Measurements from ENCODE around the gene NPNT. TPM values are rescaled to one million over a fixed set of nuclear protein-coding genes. Genes with fewer than 3 reads are reported as not detected.

The NPNT gene
- total RNA-seq, 3 donors from 2014 or later: 0.08 to 0.26 (median 0.14) TPM

- ATAC-seq (no peak), DNase-seq (no peak)
- Mint-ChIP-seq H3K9me3 (no peaks in the 10 kb centered on the region), H3K4me1 (ENCODE audit: low read depth) (peaks cover 4% of the 10 kb centered on the region), H3K36me3 (ENCODE audit: insufficient read depth) (no peaks in the 10 kb centered on the region), H3K4me3 (no peak overlapping the region), H3K27me3 (ENCODE audit: low read depth) (peaks cover 53% of the 10 kb centered on the region)
Measured at GRCh38 chr4:105896461-105896942, 1.2 kb downstream of the NPNT start.

- peaks cover 53% of the 10 kb centered on the region for H3K27me3 Mint-ChIP-seq (ENCODE audit: low read depth)
- peaks cover 4% of the 10 kb centered on the region for H3K4me1 Mint-ChIP-seq (ENCODE audit: low read depth)
- no peaks in the 10 kb centered on the region for H3K36me3 Mint-ChIP-seq (ENCODE audit: insufficient read depth)
- no peak for ATAC-seq
- no peaks in the 10 kb centered on the region for H3K9me3 Mint-ChIP-seq
- no peak overlapping the region for H3K4me3 Mint-ChIP-seq
- no peak for DNase-seq
Measured at GRCh38 chr4:105896984-105897775, 1.9 kb downstream of the NPNT start.

- peaks cover 31% of the 10 kb centered on the region for H3K27me3 Mint-ChIP-seq (ENCODE audit: low read depth)
- no peak for ATAC-seq
Measured at GRCh38 chr4:105900541-105900940, 5.3 kb downstream of the NPNT start.

GRCh38 chr4:105902550-105903262, 7.4 kb downstream of the NPNT start:
- ATAC-seq (no peak), DNase-seq (no peak)
- Mint-ChIP-seq H3K27me3 (ENCODE audit: low read depth) (peaks cover 14% of the 10 kb centered on the region), H3K36me3 (ENCODE audit: insufficient read depth) (no peaks in the 10 kb centered on the region), H3K4me1 (ENCODE audit: low read depth) (no peaks in the 10 kb centered on the region), H3K4me3 (no peak overlapping the region), H3K9me3 (no peaks in the 10 kb centered on the region)

More at GRCh38 chr4:105900541-105900940, 5.3 kb downstream of the NPNT start:
- no peak for DNase-seq
- no peaks in the 10 kb centered on the region for H3K36me3 Mint-ChIP-seq (ENCODE audit: insufficient read depth)
- H3K4me1 Mint-ChIP-seq (ENCODE audit: low read depth): peaks cover 4% of the 10 kb centered on the region
- H3K4me3 Mint-ChIP-seq: no peak overlapping the region
- H3K9me3 Mint-ChIP-seq: no peaks in the 10 kb centered on the region

GRCh38 chr4:105909787-105910281, 14.6 kb downstream of the NPNT start:
- Mint-ChIP-seq H3K4me3 (no peak overlapping the region), H3K4me1 (ENCODE audit: low read depth) (no peaks in the 10 kb centered on the region), H3K27me3 (ENCODE audit: low read depth) (no peaks in the 10 kb centered on the region), H3K36me3 (ENCODE audit: insufficient read depth) (no peaks in the 10 kb centered on the region), H3K9me3 (no peaks in the 10 kb centered on the region)
- DNase-seq (no peak), ATAC-seq (no peak)

GRCh38 chr4:105911426-105911825, 16.2 kb downstream of the NPNT start:
- no peaks in the 10 kb centered on the region for H3K4me1 Mint-ChIP-seq (ENCODE audit: low read depth)
- no peaks in the 10 kb centered on the region for H3K36me3 Mint-ChIP-seq (ENCODE audit: insufficient read depth)
- ATAC-seq: no peak

GRCh38 chr4:105912633-105913032, 17.4 kb downstream of the NPNT start:
- Mint-ChIP-seq H3K36me3 (ENCODE audit: insufficient read depth) (no peaks in the 10 kb centered on the region), H3K9me3 (no peaks in the 10 kb centered on the region), H3K27me3 (ENCODE audit: low read depth) (no peaks in the 10 kb centered on the region), H3K4me1 (ENCODE audit: low read depth) (no peaks in the 10 kb centered on the region), H3K4me3 (no peak overlapping the region)
- DNase-seq (no peak), ATAC-seq (no peak)

More at GRCh38 chr4:105911426-105911825, 16.2 kb downstream of the NPNT start:
- H3K27me3 Mint-ChIP-seq (ENCODE audit: low read depth): no peaks in the 10 kb centered on the region
- no peak for DNase-seq
- H3K4me3 Mint-ChIP-seq: no peak overlapping the region
- no peaks in the 10 kb centered on the region for H3K9me3 Mint-ChIP-seq

- ATAC-seq (no peak), DNase-seq (no peak)
- Mint-ChIP-seq H3K4me1 (ENCODE audit: low read depth) (no peaks in the 10 kb centered on the region), H3K36me3 (ENCODE audit: insufficient read depth) (no peaks in the 10 kb centered on the region), H3K9me3 (no peaks in the 10 kb centered on the region), H3K27me3 (ENCODE audit: low read depth) (no peaks in the 10 kb centered on the region), H3K4me3 (no peak overlapping the region)
Measured at GRCh38 chr4:105917171-105917685, 22.0 kb downstream of the NPNT start.

- H3K4me3 Mint-ChIP-seq: no peak overlapping the region
- H3K9me3 Mint-ChIP-seq: no peaks in the 10 kb centered on the region
- no peaks in the 10 kb centered on the region for H3K4me1 Mint-ChIP-seq (ENCODE audit: low read depth)
- no peaks in the 10 kb centered on the region for H3K36me3 Mint-ChIP-seq (ENCODE audit: insufficient read depth)
- DNase-seq (no peak), ATAC-seq (no peak)
- H3K27me3 Mint-ChIP-seq (ENCODE audit: low read depth): no peaks in the 10 kb centered on the region
Measured at GRCh38 chr4:105921301-105921700, 26.0 kb downstream of the NPNT start.

- Mint-ChIP-seq H3K27me3 (ENCODE audit: low read depth) (no peaks in the 10 kb centered on the region), H3K4me1 (ENCODE audit: low read depth) (no peaks in the 10 kb centered on the region), H3K36me3 (ENCODE audit: insufficient read depth) (no peaks in the 10 kb centered on the region), H3K4me3 (no peak overlapping the region), H3K9me3 (no peaks in the 10 kb centered on the region)
- DNase-seq (no peak), ATAC-seq (no peak)
Measured at GRCh38 chr4:105923497-105924238, 28.4 kb downstream of the NPNT start.

GRCh38 chr4:105924341-105924740, 29.1 kb downstream of the NPNT start:
- ATAC-seq (no peak), DNase-seq (no peak)
- H3K4me1 Mint-ChIP-seq (ENCODE audit: low read depth): no peaks in the 10 kb centered on the region
- H3K9me3 Mint-ChIP-seq: no peaks in the 10 kb centered on the region
- H3K36me3 Mint-ChIP-seq (ENCODE audit: insufficient read depth): no peaks in the 10 kb centered on the region
- no peak overlapping the region for H3K4me3 Mint-ChIP-seq
- H3K27me3 Mint-ChIP-seq (ENCODE audit: low read depth): no peaks in the 10 kb centered on the region

GRCh38 chr4:105930698-105931097, 35.4 kb downstream of the NPNT start:
- H3K4me3 Mint-ChIP-seq: no peak overlapping the region
- H3K36me3 Mint-ChIP-seq (ENCODE audit: insufficient read depth): no peaks in the 10 kb centered on the region
- no peaks in the 10 kb centered on the region for H3K4me1 Mint-ChIP-seq (ENCODE audit: low read depth)
- ATAC-seq: no peak
- no peaks in the 10 kb centered on the region for H3K9me3 Mint-ChIP-seq
- DNase-seq: no peak
- H3K27me3 Mint-ChIP-seq (ENCODE audit: low read depth): no peaks in the 10 kb centered on the region

GRCh38 chr4:105933083-105933482, 37.8 kb downstream of the NPNT start:
- no peak for DNase-seq

GRCh38 chr4:105934386-105934785, 39.1 kb downstream of the NPNT start:
- Mint-ChIP-seq H3K27me3 (ENCODE audit: low read depth) (no peaks in the 10 kb centered on the region), H3K9me3 (no peaks in the 10 kb centered on the region), H3K36me3 (ENCODE audit: insufficient read depth) (no peaks in the 10 kb centered on the region), H3K4me3 (no peak overlapping the region), H3K4me1 (ENCODE audit: low read depth) (no peaks in the 10 kb centered on the region)
- ATAC-seq (no peak), DNase-seq (no peak)

More at GRCh38 chr4:105933083-105933482, 37.8 kb downstream of the NPNT start:
- Mint-ChIP-seq H3K9me3 (no peaks in the 10 kb centered on the region), H3K27me3 (ENCODE audit: low read depth) (no peaks in the 10 kb centered on the region), H3K4me3 (no peak overlapping the region), H3K4me1 (ENCODE audit: low read depth) (no peaks in the 10 kb centered on the region), H3K36me3 (ENCODE audit: insufficient read depth) (no peaks in the 10 kb centered on the region)
- no peak for ATAC-seq

All from activated T-cell treated with anti-CD3 and anti-CD28 coated beads, Interleukin-2, amount 50 U/mL, for 4 hours (primary cell).